Cerebellar nuclear complex (tissue), 1 donor: ENCODE results near the gene CPT1B.
"Not testable (repeated sequence)": the region's sequence is repeated elsewhere in the genome, so short reads cannot be mapped to it uniquely, and the experiment has no call there.

Source experiments
- DNase-seq, 2 experiments: peaks; one replicate each; lab custom pipeline; 2025; lab: John Stamatoyannopoulos, UW

CPT1B gene

DNA sequence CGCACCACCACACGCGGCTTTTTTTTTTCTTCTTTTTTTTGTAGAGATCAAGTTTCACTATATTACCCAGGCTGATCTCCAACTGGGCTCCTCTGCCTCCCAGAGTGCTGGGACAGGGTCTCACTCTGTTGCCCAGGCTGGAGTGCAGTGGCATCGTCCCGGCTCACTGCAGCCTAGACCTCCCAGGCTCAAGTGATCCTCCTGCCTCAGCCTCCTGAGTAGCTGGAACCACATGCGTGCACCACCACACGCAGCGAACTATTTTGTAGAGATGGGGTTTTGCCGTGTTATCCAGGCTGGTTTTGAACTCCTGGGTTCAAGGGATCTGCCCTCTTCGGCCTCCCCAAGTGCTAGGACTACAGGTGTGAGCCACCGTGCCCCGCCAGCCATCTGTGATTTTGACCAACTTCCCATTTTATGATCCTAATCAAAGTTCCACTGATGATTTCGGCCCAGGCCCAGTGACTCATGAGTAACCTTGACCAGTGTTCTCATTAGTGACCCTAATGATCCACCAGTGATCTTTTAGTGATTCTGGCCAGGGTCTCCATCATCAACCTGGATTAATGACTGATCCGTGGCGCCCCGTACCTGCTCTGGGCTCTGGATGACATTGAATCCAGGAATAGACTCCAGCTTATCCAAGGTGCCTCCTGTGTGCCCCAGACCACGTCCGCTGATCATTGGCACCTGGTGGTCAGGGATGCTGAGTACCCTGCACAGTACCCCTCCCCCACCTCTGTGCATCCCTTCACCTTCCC is 50.1 kb downstream of the CPT1B start:
- no peak for DNase-seq

DNA sequence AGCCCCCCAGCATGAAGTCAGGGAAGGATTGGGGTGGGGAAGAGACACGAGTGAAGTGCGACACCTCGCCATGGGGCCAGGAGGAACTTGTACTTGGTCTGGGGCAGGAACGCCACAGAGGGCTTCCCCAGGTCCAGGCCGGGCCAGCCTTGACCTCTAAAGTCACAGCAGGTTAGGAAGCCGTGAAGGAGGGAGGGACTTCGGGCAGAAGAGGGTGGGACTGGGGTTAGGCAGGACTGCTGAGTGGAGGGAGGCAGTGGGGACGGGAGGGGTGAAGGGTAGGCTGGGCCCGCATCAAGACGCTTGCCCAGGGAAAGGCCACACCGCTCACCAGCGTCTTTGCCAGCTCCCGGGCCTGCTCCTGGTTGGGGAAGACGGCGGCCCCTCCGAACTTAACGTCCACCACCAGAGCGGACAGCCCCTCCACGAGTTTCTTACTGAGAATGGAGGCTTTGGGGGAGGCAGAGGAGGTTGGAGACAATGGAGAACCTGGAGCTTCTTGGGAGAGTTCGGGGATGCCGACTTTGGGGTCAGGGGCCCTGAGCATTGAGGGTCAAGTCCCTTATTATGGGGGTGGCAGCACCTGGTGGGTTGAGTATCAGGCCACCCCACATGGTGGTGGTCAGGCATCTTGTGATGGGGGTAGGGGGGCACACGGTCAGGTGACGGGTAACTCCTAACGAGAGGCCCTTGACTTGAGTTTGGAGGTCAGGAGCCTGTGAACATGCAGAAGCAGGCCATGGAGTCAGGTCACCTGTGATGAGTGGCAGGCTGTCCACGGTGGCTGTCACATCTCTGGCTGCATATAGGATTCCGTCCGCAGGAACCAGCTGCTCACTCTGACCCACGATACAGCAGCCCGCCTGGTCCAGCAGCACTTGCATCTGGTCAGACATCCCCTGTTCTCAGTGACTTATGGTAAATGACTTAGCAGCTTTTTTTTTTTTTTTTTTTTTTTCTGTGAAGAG is 51.1 kb downstream of the CPT1B start:
- no peak for DNase-seq

DNA sequence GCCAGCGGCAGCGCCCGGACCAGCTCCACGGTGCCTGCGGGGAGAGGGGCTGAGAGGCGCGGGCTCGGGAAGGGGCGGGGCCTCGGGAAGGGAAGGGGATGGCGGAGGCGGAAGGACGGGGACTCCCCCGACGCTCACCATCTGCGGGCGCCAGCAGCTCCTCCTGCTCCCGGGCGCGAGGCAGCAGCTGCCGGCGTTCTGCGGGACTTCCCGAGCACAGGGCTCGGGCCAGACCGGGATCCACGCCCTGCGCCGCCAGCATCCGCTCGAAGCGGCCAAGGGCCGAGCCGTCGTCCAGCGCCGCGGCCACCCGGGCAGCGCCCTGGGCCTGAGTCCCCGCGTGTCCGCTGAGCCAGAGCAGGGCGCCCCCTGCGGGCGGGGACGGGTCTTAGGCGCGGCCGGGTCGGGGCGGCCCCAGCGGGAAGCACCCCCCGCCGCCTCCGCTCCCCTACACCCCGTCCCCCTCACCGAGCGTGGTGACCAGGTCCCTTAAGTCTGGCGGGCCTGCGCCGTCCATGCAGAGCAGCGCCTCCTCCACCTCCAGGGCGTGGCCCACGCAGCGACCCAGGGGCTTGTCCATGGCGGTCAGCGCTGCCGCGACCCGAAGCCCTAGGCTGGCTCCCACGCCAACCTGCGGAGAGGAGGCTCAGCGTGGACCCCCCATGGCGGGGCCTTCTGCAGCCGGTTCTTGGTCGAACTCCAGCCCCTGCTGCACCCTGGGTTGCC is 52.0 kb downstream of the CPT1B start:
- no peak for DNase-seq

DNA sequence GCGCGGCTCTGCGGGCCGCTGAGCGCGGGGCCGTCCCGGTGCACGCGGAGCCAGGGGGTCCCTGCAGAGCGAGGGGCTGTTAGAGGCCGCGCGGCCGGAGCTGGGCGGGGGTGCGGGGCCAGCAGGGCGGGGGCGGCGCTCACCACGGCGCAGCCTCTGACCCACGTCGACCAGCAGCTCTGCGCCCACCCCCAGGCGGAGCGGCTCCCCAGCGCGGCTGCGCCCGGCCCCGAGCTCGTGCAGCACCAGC is 52.4 kb downstream of the CPT1B start:
- DNase-seq: no peak

DNA sequence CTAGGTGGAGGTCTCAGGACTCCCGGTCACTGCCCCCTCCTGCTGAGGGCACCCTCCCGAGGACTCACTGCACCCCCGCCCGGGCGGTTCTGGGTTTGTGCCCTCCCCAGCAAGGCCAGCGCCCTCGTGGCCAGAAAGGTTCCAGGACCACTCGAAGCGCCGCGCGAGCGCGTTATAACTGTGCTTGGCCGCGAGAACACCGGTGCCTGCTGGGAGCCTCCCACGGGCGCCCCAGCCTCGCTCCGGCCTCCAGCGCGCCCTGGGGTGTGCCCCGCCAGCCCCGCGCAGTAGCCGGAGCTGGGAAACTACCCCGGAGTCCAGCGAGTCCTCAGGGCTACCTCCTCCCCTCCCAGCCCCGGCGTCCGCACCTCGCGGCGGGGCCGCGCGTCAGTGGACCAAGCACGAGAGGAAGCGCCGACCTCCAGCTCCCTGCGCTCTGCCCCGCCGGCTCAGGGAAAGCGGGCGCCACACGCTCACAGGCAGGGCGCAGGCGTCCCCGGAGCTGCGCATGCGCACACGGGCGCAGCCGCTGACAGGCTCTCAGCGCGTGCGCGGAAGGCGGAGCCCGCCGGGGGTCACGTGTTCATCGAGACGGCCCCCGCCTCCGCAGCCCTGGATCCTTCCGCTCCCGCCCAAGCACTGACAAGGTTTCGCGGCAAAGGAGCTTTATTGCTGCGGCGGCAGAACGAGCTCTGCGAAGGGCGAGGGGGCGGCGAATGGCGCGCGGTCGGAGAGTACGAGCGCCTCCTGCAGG is 52.9 kb downstream of the CPT1B start, which contains the start of gene SCO2:
Gene SCO2, minus strand, starts transcription at position 495 of the 754 bp plus-strand sequence. CDS start 1,187 bp downstream, outside the sequence.
- peak in 1 of 2 experiments; percentile 68 for DNase-seq

DNA sequence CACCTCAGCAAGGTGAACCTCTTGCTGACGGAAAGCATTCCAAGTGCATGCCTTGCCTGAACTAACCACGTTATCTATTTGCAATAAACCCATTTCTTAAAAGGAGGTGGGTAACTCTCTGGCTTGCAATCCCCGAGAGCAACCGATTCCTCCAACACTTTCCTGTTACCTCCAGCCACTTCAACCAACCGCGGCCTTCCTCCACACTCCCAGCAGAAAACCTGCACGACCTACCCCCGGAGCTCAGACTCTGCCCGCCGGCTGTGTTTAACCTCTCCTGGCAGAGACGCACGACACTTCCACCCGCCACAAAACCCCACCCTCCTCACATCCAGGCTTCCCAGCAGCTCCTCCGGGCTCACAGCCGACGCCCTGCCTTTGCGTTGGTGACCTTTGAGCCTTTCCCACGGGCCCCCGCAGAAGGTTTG is 53.5 kb downstream of the CPT1B start:
- DNase-seq: no peak

DNA sequence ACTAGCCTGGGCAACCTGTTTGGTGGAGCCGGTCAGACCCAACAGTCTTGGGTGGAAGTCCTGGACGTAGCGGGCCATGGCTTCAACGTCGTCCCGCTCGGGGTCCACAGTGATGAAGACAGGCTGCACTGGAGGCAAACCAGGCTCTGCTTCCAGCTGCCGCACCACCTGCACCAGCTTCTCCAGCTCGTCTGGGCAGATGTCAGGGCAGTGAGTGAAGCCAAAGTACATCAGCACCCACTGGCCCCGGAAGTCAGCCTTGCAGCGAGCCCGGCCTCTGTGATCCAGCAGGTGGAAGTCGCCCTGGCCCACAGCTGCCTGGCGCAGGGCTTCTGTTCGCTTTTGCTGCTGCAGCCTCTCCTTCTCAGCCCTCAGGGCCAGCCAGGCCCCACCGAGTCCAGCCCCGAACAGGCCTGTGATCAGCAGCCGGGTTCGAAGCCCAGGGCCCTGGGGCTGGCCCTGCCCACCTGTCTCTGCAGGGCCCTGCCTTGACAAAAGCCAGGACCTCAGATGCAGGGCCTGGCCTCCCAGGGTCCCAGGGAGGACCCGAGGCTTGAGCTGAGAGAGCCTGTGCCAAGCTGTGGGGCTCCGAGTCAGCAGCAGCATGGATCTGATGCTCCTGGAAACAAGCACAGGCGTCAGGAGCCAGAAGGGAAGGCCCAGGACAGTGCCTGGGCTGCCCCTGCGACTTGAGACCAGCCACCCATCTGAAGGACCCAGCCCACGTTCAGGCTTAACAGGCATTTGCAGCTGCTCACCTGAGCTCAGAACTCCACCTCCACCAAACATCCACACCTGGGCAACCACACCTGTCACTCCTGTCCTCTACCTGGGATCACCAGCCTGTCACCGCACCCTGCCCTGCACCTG is 54.2 kb downstream of the CPT1B start:
- DNase-seq: no peak

DNA sequence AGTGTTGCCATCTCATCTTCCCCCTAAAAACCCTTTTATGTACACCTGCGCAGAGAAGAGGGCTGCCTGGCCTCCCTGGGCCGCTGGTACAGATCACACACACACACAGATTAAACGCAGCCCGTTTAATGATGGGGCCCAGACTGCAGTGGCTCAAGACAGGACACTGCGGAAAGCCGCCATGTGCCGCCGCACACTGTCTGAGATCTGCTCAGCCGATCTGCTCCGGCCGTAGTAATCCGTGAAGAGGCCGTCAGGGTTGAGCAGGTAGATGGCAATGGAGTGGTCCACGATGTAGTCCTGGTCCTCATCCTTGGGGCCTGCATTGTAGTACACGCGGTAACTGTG is 54.8 kb downstream of the CPT1B start:
- no peak for DNase-seq

DNA sequence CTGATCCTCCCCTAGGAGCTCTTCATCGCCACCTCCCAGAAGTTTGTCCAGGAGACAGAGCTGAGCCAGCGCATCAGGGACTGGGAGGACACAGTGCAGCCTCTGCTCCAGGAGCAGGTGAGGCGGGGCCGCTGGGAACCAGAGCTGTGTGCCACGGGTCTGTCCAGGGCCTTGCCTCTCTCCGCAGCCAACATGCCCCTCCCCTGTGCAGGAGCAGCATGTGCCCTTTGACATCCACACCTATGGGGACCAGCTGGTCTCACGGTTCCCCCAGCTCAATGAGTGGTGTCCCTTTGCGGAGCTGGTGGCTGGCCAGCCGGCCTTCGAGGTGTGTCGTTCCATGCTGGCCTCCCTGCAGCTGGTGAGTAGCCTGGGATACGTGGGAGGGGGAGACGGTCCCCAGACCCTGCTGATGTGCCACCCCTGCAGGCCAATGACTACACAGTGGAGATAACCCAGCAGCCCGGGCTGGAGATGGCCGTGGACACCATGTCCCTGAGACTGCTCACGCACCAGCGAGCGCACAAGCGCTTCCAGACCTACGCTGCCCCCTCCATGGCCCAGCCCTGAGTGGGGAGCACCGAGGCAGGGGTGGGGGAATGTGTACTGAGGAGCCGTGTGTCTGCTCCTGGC is 55.3 kb downstream of the CPT1B start:
- no peak for DNase-seq

DNA sequence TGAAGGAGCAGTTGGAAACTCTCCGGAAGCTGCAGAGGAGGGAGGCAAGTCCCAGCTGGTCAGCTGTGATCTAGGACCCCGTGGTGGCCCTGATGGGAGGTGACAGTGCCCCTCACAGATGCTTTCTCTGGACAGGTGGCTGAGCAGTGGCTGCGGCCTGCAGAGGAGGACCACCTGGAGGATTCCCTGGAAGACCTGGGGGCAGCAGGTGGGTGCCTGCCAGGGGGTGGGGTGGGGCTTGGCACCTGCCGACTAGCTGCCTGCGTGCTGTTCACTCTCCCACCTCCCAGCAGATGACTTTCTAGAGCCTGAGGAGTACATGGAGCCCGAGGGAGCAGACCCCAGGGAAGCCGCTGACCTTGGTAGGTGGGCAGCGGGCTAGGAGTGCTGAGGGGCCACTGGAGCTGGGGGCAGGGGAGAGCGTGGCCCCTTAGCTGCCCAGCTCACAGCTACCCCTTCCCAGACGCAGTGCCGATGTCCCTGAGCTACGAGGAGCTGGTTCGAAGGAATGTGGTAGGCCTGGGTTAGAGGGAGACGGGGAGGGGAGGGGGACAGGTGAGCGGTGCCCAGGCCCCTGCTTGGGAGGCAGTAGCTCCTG is 55.9 kb downstream of the CPT1B start:
- no peak for DNase-seq

- no peak for DNase-seq
These were observed 56.5 kb downstream of the CPT1B start for GRCh38 chr22:50521710-50522109.

DNA sequence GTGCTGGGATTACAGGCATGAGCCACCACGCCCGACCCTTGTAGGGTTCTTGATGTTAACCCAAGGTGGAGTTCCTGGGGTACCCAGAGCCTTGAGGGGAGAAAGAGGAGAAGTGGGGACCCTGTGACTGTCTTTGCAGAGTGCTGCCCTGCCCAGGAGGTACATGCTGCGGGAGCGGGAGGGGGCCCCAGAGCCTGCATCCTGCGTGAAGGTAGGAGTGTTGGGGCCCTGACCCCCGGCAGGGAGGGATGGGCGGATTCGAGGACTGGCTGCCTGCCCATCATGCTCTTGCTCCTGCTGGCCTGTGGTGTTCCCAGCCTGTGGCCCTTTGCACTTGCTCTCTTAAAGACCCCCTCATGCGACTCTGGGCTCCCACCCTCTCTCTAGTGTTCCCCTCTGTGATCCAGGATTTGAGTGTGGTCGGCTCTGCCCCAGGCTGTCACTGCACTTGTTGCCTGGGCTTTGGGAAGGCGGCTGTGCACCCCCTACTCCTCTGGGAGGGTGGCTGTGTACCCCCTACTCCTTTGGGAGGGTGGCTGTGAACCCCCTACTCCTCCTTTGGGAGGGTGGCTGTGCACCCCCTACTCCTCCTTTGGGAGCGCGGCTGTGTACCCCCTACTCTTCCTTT is 57.3 kb downstream of the CPT1B start:
- DNase-seq: no peak

- DNase-seq: not testable (repeated sequence)
These were observed 58.0 kb downstream of the CPT1B start for GRCh38 chr22:50520184-50520583.

DNA sequence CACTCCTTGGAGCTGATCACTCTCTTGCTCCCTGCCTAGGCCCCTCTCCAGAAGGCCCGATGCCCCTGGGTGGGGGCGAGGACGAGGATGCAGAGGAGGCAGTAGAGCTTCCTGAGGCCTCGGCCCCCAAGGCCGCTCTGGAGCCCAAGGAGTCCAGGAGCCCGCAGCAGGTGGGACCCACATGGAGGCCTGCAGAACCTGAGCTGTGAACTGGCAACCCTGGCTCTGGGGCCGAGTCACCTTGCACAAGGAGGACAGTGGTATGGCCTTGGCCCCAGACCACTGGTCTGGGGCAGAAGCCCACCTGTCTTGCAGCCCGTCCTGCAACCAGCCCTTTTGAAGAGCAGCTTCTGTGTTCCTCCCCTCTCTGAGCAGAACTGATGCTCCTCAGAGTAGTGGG is 59.1 kb downstream of the CPT1B start:
- no peak for DNase-seq
